ENCODE data around the gene AHRR.
"Not testable (repeated sequence)": the region's sequence is repeated elsewhere in the genome, so short reads cannot be mapped to it uniquely, and the experiment has no call there.

Gene AHRR

GRCh38 chr5:398475-399295, 77.2 kb downstream of the AHRR start:
- DNase-seq = no peak

DNA sequence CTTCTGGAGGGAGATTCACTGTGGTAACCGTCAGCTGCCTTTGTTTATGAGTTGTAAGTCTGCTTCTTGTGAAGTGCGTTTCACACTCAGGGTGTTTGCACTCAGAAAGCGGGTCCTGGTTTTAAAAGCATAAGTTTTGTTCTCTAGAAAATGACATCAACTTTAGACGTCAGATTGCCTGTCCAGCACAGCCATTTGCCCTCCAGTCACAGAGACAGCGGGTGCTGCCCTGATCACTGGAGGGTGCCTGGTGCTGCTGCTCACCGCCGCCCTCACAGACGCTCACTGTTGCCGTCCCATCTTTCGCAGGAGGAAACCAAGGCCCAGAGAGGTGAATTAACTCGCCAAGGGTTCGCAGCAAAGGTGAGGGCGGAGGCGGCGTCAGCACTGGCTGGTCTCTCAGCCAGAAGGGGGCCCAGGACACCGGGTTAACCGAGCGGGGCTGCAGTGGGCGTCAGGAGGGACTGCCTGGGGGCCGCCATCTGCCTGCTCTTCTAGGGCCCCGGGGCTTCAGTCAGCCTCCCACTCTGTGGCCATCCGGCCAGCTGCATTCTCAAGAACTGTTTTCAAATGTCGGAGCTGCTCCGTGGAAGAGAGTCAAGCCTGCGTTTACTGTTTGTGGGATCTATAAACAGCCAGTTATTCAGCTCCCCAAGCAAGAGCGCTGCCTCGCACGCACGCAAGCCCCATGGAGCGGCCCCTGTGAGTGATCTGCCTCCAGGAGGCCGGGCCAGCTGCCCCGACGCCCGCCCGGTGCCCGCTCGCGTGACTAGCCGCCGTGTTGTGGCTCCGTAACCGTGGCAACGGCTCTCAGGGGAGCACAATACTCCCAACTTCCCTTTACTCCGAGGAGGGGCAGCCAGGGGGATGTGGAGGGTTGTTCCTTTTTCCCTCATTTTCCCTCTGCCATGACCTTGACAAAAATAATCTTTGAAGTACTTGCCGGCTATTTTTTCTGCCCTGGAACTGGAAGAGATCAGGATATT, 78.1 kb downstream of the AHRR start:
- no peak for DNase-seq

- no peak for DNase-seq
These were observed 79.0 kb downstream of the AHRR start for GRCh38 chr5:400282-401145.

DNA sequence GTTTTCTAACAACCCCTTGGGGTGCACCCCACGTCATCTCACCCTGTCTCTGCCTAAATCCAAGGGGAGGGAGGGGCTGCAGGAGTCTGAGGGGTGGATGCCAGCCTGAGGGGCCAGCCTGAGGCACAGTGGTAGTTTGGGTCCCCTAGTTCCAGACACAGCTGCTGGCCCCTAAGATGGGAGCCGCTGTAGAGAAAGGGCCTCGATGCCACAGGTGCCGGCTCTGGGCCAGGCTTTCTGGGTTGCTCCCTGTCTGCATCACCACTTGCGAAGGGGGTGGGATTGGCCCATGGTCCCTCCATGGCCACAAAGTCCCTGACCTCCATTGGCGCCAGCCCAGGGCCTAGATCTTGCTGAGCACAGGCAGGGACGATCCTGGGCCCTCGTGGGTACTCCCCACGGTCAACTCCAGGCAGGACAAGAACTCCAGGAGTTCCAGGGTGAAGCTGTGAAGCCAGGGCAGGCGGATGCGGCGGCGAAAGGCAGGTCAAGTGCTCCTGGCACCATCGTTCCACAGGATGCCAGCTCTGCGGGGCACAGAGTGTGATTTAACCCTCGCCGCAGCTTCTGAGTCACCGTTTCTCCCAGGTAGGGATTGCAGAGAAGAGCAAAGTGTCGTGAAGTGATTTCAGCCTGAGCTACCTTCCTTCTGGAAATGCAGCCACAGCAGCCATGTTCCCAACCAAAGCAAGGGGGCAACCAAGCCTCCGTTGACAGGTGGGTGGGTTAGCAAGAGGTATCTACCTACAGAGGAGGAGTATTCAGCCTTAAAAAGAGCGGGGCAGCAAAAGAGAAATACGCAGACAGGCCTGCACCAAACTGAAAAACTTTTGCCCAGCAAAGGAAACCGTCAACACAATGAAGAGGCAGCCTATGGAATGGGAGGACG, 79.9 kb downstream of the AHRR start:
- no peak for DNase-seq

- not testable (repeated sequence) for DNase-seq
These were observed 80.7 kb downstream of the AHRR start for GRCh38 chr5:402219-402614.

DNA sequence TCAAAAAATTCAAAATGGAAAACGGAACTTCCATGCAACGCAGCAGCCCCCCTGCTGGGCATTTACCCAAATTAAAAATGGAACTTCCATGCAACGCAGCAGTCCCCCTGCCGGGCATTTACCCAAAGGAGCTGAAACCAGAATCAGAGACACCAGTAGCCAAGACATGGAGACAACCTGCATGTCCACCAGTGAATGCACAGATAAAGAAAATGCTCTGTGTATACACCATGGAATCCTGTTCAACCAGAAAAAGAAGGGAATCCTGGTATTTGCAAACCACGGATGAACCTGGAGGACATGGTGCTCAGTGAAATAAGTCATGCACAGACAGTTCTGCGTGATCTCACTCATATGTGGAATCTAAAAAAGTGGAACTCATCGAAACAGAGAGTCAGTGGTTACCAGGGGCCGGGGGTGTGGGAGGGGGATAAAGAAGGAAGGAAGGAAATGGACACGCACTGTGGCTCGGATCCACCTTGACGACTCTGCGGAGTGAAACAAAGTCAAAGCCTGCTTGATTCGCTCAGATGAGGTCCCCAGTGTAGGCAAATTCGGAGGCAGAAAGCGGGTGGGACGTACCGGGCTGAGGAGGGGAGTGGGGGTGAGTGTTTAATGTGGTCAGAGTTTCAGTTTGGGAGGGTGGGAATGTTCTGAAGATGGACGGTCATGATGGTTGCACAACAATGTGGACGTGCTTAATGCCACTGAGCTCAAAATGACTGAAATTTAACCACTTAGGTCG, 81.3 kb downstream of the AHRR start:
- no peak for DNase-seq

GRCh38 chr5:403995-404394, 82.5 kb downstream of the AHRR start:
- no peak for DNase-seq

DNA sequence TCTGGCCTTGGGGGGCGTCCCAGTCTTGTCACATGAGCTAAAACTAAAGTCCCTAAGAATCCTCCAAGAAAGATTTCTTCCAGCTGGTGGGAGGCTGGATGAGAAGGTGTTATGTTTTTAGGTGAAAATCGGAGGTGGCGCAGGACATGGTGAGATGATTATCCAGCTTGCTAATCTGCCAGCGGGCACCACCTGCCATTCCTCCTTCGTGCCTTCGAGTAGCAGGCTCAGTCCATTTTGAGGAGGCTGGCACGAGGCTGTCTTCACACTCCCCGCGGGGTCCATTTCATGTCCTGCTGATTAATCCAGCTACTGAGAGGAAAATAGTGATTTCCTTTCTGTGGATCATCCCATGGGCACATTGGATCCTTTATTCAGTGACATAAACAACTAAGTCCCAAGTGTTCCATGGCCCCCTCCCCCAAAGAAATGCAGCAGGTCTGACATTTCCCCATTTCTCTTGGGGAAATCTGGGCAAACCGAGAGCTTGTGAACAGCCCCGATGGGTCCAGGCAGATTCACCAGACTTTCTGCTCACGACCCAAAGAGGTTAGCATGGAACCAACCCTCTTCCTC, 83.2 kb downstream of the AHRR start:
- no peak for DNase-seq

DNA sequence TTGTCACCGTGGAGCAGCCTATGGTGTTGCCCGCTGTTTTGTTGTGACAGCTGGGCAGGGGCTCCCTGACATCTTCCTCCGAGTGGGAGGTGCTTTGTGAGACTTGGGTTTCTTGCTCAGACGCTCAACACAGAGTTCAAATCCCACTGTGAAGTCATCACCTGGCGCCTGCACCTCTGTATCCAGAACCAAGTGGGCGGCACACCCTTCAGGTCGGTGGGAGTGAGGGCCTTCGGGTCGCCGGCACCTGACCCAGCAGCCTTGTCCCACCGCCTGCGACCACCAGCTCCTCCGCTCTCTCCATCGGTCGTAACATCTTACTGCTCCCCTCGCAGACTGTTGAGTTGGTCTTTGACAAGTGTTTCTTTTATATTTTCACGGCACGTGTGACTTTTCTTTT, 83.9 kb downstream of the AHRR start:
- no peak for DNase-seq

GRCh38 chr5:406041-406440, 84.5 kb downstream of the AHRR start:
- DNase-seq = no peak

DNA sequence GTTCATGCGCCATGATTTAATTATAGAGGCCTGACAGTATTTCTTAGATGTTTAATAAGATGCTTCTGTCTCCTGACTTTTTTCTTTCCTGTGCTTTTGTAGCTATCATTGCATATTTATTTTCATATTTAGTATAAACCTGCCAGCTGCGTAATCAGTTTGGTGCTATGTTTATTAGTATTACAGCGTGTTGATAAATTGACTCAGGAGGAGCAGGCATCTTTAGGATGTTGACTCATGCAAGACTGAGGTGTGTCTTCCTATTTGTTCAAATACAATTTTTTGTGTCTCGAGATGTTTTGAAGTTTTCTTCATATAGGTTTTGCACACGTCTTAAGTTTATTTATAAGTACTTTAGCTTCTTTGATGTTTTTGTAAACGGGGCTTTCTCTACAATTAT, 85.5 kb downstream of the AHRR start:
- no peak for DNase-seq

DNA sequence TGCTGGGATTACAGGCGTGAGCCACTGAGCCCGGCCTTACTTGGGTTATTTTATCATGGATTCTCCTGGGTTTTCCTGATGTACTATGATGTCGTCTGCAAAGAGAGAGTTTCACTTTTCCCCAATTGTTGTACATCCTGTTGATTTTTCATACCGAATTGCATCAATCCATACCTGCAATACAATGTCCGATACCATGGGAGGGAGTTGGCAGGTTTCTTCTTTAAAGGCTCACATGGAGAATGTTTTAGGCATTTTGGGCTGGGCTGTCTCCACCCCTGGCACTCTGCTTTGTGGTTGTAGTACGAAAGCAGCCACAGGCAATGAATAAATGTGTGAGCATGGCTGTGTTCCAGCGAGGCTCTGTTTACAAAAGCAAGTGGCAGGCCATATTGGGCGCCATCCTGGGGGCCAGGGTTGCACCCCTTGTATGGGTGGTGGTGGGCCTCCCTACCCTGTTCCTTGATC, 86.3 kb downstream of the AHRR start:
- DNase-seq = no peak

- no peak for DNase-seq
These were observed 89.5 kb downstream of the AHRR start for GRCh38 chr5:410911-411517.

- DNase-seq = no peak
These were observed 90.2 kb downstream of the AHRR start for GRCh38 chr5:411728-412127.

- not testable (repeated sequence) for DNase-seq
These were observed 93.7 kb downstream of the AHRR start for GRCh38 chr5:414991-415927.

DNA sequence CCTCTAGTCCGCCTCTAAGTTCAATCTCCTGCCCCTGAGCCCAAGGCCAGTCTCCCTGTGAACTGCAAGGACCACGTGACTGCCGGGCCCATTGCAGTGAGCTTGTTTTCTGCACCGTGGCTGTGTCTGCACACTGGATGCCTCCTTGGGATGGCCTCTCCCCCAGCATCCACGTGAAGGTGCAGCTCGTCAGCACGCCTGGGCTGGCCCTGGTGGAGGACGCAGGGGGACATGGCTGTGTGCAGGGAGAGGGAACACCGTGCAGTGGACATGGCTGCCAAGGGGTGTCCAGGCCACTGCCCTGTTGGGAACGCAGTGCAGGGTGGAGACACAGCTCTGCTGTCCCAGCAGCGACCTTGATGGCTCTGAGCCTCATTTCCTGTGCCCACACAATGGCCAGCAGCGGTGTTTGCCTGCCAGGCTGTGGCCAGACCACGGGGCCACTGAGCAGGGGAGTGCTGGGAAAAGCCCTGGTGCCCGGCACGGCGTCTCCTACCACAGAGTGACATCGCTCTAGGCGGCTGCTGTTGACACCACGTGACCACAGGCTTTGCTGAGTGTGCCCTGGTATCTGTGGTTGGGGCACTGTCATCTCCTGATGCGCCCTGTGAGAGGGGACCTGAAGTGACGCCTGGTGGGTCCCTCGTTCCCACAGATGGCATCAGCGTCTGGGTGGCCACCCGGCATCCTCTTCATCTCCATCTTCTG, 94.6 kb downstream of the AHRR start:
- DNase-seq = no peak

- no peak for DNase-seq
These were observed 95.1 kb downstream of the AHRR start for GRCh38 chr5:416636-416960.
